HEK293 (cell line): ENCODE measurements around the gene HOXC10.

Experiments used
- AEBP2 ChIP-seq: fragments of 450-650 bp; formaldehyde crosslinking; IDR thresholded peaks from 2 replicates; pipeline ENCODE4 v1.5.1; 2016; ENCODE audit warnings: missing biosample characterization, missing genetic modification characterization, borderline replicate concordance
- BCL11B ChIP-seq: fragments of 450-650 bp; formaldehyde crosslinking; IDR thresholded peaks from 2 replicates; pipeline ENCODE4 v1.5.1; 2016; ENCODE audit warnings: low read depth, missing biosample characterization, missing genetic modification characterization
- BCL6B ChIP-seq: fragments of 450-650 bp; formaldehyde crosslinking; IDR thresholded peaks from 2 replicates; pipeline ENCODE4 v1.5.1; 2017; ENCODE audit warnings: missing biosample characterization, missing genetic modification characterization
- GLI2 ChIP-seq: fragments of 450-650 bp; formaldehyde crosslinking; IDR thresholded peaks from 2 replicates; pipeline ENCODE4; 2017; ENCODE audit warnings: missing biosample characterization, missing genetic modification characterization, low read depth, borderline replicate concordance
- HOXD13 ChIP-seq: sonication (generic); formaldehyde crosslinking; IDR thresholded peaks from 2 replicates; pipeline ENCODE4 v1.8.0; 2022; ENCODE audit warnings: missing genetic modification reagents, borderline replicate concordance
- KLF16 ChIP-seq: fragments of 450-650 bp; formaldehyde crosslinking; IDR thresholded peaks from 2 replicates; pipeline ENCODE4 v1.5.1; 2017; ENCODE audit warnings: missing biosample characterization, missing genetic modification characterization
- KLF9 ChIP-seq: fragments of 450-650 bp; formaldehyde crosslinking; IDR thresholded peaks from 2 replicates; pipeline ENCODE4 v1.5.1; 2016; ENCODE audit warnings: missing biosample characterization, missing genetic modification characterization, low read depth
- OSR2 ChIP-seq: fragments of 450-650 bp; formaldehyde crosslinking; IDR thresholded peaks from 2 replicates; pipeline ENCODE4 v1.5.1; 2016; ENCODE audit warnings: missing biosample characterization, missing genetic modification characterization
- PATZ1 ChIP-seq: fragments of 450-650 bp; formaldehyde crosslinking; IDR thresholded peaks from 2 replicates; pipeline ENCODE4 v1.5.1; 2016; ENCODE audit warnings: missing biosample characterization, missing genetic modification characterization
- ZBTB17 ChIP-seq: fragments of 450-650 bp; formaldehyde crosslinking; IDR thresholded peaks from 2 replicates; pipeline ENCODE4 v1.5.1; 2016; ENCODE audit warnings: missing biosample characterization, missing genetic modification characterization
- ZNF211 ChIP-seq: fragments of 450-650 bp; formaldehyde crosslinking; IDR thresholded peaks from 2 replicates; pipeline ENCODE4 v1.5.1; 2016; ENCODE audit warnings: low read depth, missing biosample characterization, missing genetic modification characterization
- ZNF274 ChIP-seq, 2 experiments: fragments of 200-500 bp in 1 of 2; fragments of 450-650 bp in 1 of 2; sonication (Bioruptor generic) in 1 of 2; formaldehyde crosslinking in 1 of 2; IDR thresholded peaks; 2 replicates each; pipeline versions ENCODE4 v1.5.1 to v1.6.1; 2014 to 2016; ENCODE audit warnings: borderline replicate concordance in 1 of 2, inconsistent platforms in 1 of 2, low read length in 1 of 2, missing biosample characterization in 1 of 2, missing genetic modification characterization in 1 of 2
- ZNF391 ChIP-seq: fragments of 450-650 bp; formaldehyde crosslinking; IDR thresholded peaks from 2 replicates; pipeline ENCODE4 v1.5.1; 2016; ENCODE audit warnings: low read depth, missing biosample characterization, missing genetic modification characterization, borderline replicate concordance
- ZNF404 ChIP-seq: fragments of 450-650 bp; formaldehyde crosslinking; IDR thresholded peaks from 2 replicates; pipeline ENCODE4 v1.5.1; 2017; ENCODE audit warnings: missing biosample characterization, missing genetic modification characterization
- ZNF416 ChIP-seq: fragments of 450-650 bp; formaldehyde crosslinking; IDR thresholded peaks from 2 replicates; pipeline ENCODE4 v1.5.1; 2016; ENCODE audit warnings: missing biosample characterization, missing genetic modification characterization
- ZNF449 ChIP-seq: fragments of 450-650 bp; formaldehyde crosslinking; IDR thresholded peaks from 2 replicates; pipeline ENCODE4 v1.5.1; 2017; ENCODE audit warnings: missing biosample characterization, mild to moderate bottlenecking, missing genetic modification characterization, moderate library complexity
- ZNF48 ChIP-seq: fragments of 450-650 bp; formaldehyde crosslinking; IDR thresholded peaks from 2 replicates; pipeline ENCODE4 v1.5.1; 2016; ENCODE audit warnings: missing biosample characterization, missing genetic modification characterization
- ZNF510 ChIP-seq: fragments of 450-650 bp; formaldehyde crosslinking; IDR thresholded peaks from 2 replicates; pipeline ENCODE4 v1.5.1; 2018; ENCODE audit warnings: mild to moderate bottlenecking, missing genetic modification characterization, missing biosample characterization; ENCODE audit not compliant: insufficient replicate concordance
- ZNF629 ChIP-seq: fragments of 450-650 bp; formaldehyde crosslinking; IDR thresholded peaks from 2 replicates; pipeline ENCODE4 v1.5.1; 2017; ENCODE audit warnings: missing biosample characterization, missing genetic modification characterization
- ZNF843 ChIP-seq: fragments of 450-650 bp; formaldehyde crosslinking; IDR thresholded peaks from 2 replicates; pipeline ENCODE4 v1.5.1; 2016; ENCODE audit warnings: missing biosample characterization, missing genetic modification characterization
- ZSCAN18 ChIP-seq: fragments of 450-650 bp; formaldehyde crosslinking; IDR thresholded peaks from 2 replicates; pipeline ENCODE4 v1.5.1; 2016; ENCODE audit warnings: missing biosample characterization, missing genetic modification characterization
- ZSCAN30 ChIP-seq: fragments of 450-650 bp; IDR thresholded peaks from 2 replicates; pipeline ENCODE4 v1.5.1; 2018; ENCODE audit warnings: missing biosample characterization, mild to moderate bottlenecking, missing genetic modification characterization, moderate library complexity
- ZXDB ChIP-seq: fragments of 450-650 bp; formaldehyde crosslinking; IDR thresholded peaks from 2 replicates; pipeline ENCODE4 v1.5.1; 2016; ENCODE audit warnings: missing biosample characterization, missing genetic modification characterization
- TF ChIP-seq, protein P1 (sequence below): fragments of 450-650 bp; formaldehyde crosslinking; conservative IDR thresholded peaks from 2 replicates; pipeline ENCODE4 v1.5.1; 2016; ENCODE audit warnings: low read depth, missing biosample characterization, missing genetic modification characterization
- TF ChIP-seq, protein P2 (sequence below): fragments of 450-650 bp; formaldehyde crosslinking; IDR thresholded peaks from 2 replicates; pipeline ENCODE4 v1.5.1; 2016; ENCODE audit warnings: missing biosample characterization, missing genetic modification characterization

The HOXC10 gene

GRCh38 chr12:54033106-54033979 is 48.4 kb downstream of the HOXC10 start (continued):
- no peak for TF ChIP-seq ZNF416 (tag by site-specific recombination)
- TF ChIP-seq PATZ1 (tag by site-specific recombination): peak; percentile 95
- no peak for TF ChIP-seq ZNF274 (IDR thresholded peaks at IDR 0.05; ENCODE audit: low read length)
- TF ChIP-seq ZNF274 (tag by site-specific recombination; IDR thresholded peaks at IDR 0.05; ENCODE audit: borderline replicate concordance): no peak
- TF ChIP-seq HOXD13 (CRISPR knock-in tag): peak; percentile 99
- TF ChIP-seq KLF9 (tag by site-specific recombination): peak; percentile 58
- TF ChIP-seq GLI2 (tag by site-specific recombination): peak; percentile 99
- peak; percentile 99 for TF ChIP-seq ZNF391 (tag by site-specific recombination)
- TF ChIP-seq ZNF211: no peak
- TF ChIP-seq ZBTB17 (tag by site-specific recombination): peak; percentile 81
- TF ChIP-seq BCL11B: peak; percentile 98
- TF ChIP-seq ZNF510: no peak
- TF ChIP-seq KLF16 (tag by site-specific recombination): peak; percentile 91
- peak; percentile 80; the same call in 1 of the 2 replicates for TF ChIP-seq ZSCAN18
- peak; percentile 89 for TF ChIP-seq ZNF449 (tag by site-specific recombination)
- peak; percentile 89 for TF ChIP-seq BCL6B (tag by site-specific recombination)
- TF ChIP-seq OSR2 (tag by site-specific recombination): peak; percentile 97
- no peak for TF ChIP-seq ZNF48
- TF ChIP-seq, protein P1, sequence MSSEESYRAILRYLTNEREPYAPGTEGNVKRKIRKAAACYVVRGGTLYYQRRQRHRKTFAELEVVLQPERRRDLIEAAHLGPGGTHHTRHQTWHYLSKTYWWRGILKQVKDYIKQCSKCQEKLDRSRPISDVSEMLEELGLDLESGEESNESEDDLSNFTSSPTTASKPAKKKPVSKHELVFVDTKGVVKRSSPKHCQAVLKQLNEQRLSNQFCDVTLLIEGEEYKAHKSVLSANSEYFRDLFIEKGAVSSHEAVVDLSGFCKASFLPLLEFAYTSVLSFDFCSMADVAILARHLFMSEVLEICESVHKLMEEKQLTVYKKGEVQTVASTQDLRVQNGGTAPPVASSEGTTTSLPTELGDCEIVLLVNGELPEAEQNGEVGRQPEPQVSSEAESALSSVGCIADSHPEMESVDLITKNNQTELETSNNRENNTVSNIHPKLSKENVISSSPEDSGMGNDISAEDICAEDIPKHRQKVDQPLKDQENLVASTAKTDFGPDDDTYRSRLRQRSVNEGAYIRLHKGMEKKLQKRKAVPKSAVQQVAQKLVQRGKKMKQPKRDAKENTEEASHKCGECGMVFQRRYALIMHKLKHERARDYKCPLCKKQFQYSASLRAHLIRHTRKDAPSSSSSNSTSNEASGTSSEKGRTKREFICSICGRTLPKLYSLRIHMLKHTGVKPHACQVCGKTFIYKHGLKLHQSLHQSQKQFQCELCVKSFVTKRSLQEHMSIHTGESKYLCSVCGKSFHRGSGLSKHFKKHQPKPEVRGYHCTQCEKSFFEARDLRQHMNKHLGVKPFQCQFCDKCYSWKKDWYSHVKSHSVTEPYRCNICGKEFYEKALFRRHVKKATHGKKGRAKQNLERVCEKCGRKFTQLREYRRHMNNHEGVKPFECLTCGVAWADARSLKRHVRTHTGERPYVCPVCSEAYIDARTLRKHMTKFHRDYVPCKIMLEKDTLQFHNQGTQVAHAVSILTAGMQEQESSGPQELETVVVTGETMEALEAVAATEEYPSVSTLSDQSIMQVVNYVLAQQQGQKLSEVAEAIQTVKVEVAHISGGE: peak; percentile 40; the same call in 1 of the 2 replicates
- peak; percentile 92 for TF ChIP-seq ZNF629 (tag by site-specific recombination)
- TF ChIP-seq ZXDB (tag by site-specific recombination): peak; percentile 98
- TF ChIP-seq ZNF843: peak; percentile 100
- TF ChIP-seq ZSCAN30 (tag by site-specific recombination): peak; percentile 100
- TF ChIP-seq ZNF404 (tag by site-specific recombination): no peak
- TF ChIP-seq, protein P2, sequence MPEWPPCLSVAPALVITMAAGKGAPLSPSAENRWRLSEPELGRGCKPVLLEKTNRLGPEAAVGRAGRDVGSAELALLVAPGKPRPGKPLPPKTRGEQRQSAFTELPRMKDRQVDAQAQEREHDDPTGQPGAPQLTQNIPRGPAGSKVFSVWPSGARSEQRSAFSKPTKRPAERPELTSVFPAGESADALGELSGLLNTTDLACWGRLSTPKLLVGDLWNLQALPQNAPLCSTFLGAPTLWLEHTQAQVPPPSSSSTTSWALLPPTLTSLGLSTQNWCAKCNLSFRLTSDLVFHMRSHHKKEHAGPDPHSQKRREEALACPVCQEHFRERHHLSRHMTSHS (tag by site-specific recombination): peak; percentile 98
- TF ChIP-seq AEBP2 (tag by site-specific recombination): peak; percentile 78; the same call in 1 of the 2 replicates
